Muscle of back (tissue), 11 donors: ENCODE measurements around the gene PLXNC1. TPM values are rescaled to one million over a fixed set of nuclear protein-coding genes. Genes with fewer than 3 reads are reported as not detected.

Source experiments
- DNase-seq, 3 donors: peaks; one replicate each; pipeline versions ENCODE4 v3.0.0 to v3.0.0-alpha.2; 2013
- polyA plus RNA-seq, 10 donors: library from polyadenylated mRNA; unstranded; fragments of 120-200 nt; gene quantifications; one replicate each; pipeline ENCODE4 v1.2.1, GENCODE V29; 2013; ENCODE audit not compliant: insufficient read length in 10 of 10

The PLXNC1 gene
- polyA plus RNA-seq, 10 donors, result 18.4 to 33.7 (median 22.7) TPM

GRCh38 chr12:94204499-94205247, 56.3 kb downstream of the PLXNC1 start:
- peak in 1 of 3 donors; percentile 51 for DNase-seq

GRCh38 chr12:94205822-94206221, 57.4 kb downstream of the PLXNC1 start:
- DNase-seq, result no peak

GRCh38 chr12:94206886-94207285, 58.5 kb downstream of the PLXNC1 start:
- no peak for DNase-seq

- peak in 1 of 3 donors; percentile 22 for DNase-seq
Observed at GRCh38 chr12:94207467-94207848, 59.1 kb downstream of the PLXNC1 start.

GRCh38 chr12:94207849-94208621, 59.7 kb downstream of the PLXNC1 start:
- DNase-seq, result peak in 2 of 3 donors; percentile 63 to 79

- DNase-seq, result no peak
Observed at GRCh38 chr12:94208622-94208966, 60.2 kb downstream of the PLXNC1 start.

GRCh38 chr12:94209240-94209639, 60.9 kb downstream of the PLXNC1 start:
- no peak for DNase-seq

- no peak for DNase-seq
Observed at GRCh38 chr12:94211021-94211420, 62.6 kb downstream of the PLXNC1 start.

GRCh38 chr12:94218233-94218632, 69.9 kb downstream of the PLXNC1 start:
- DNase-seq, result no peak

- DNase-seq, result no peak
Observed at GRCh38 chr12:94219622-94220302, 71.4 kb downstream of the PLXNC1 start.

- DNase-seq, result no peak
Observed at GRCh38 chr12:94220804-94221203, 72.4 kb downstream of the PLXNC1 start.

- no peak for DNase-seq
Observed at GRCh38 chr12:94222351-94223084, 74.1 kb downstream of the PLXNC1 start.

- no peak for DNase-seq
Observed at GRCh38 chr12:94223842-94224241, 75.5 kb downstream of the PLXNC1 start.

GRCh38 chr12:94225506-94225905, 77.1 kb downstream of the PLXNC1 start:
- DNase-seq, result no peak

GRCh38 chr12:94225947-94226630, 77.7 kb downstream of the PLXNC1 start:
- no peak for DNase-seq

- no peak for DNase-seq
Observed at GRCh38 chr12:94227066-94227465, 78.7 kb downstream of the PLXNC1 start.

- no peak for DNase-seq
Observed at GRCh38 chr12:94228488-94228907, 80.1 kb downstream of the PLXNC1 start.

- DNase-seq, result no peak
Observed at GRCh38 chr12:94229902-94230301, 81.5 kb downstream of the PLXNC1 start.

- DNase-seq, result no peak
Observed at GRCh38 chr12:94230357-94230905, 82.1 kb downstream of the PLXNC1 start.

GRCh38 chr12:94231709-94232108, 83.3 kb downstream of the PLXNC1 start:
- no peak for DNase-seq

GRCh38 chr12:94235848-94236247, 87.5 kb downstream of the PLXNC1 start:
- DNase-seq, result no peak
